Choroid plexus epithelial cell (primary cell): ENCODE data around the gene UNC5A.
A peak's percentile ranks its signal among the peaks of the same experiment; 100 is the strongest.

Experiments
- DNase-seq: peaks from one replicate; pipeline ENCODE4 v3.0.0-alpha.2; 2010; ENCODE audit warnings: low read depth
- H3K4me3 ChIP-seq: 2 replicates; pipeline ENCODE4 v1.5.1; 2011; ENCODE audit warnings: low read depth, mild to moderate bottlenecking, control low read depth, low read length, moderate library complexity
- CTCF ChIP-seq: conservative IDR thresholded peaks from 2 replicates; pipeline ENCODE4 v1.5.1; 2011; ENCODE audit warnings: low read depth, mild to moderate bottlenecking, control low read depth, inconsistent platforms, low read length, moderate library complexity

UNC5A gene

GRCh38 chr5:176835918-176836317 lies 25.6 kb downstream of the UNC5A start:
- no peak for DNase-seq
- no peak for TF ChIP-seq CTCF
- H3K4me3 ChIP-seq: no peak overlapping the region

GRCh38 chr5:176836811-176837706 lies 26.7 kb downstream of the UNC5A start:
- DNase-seq: no peak
- H3K4me3 ChIP-seq: no peak overlapping the region
- no peak for TF ChIP-seq CTCF

GRCh38 chr5:176837707-176838115 lies 27.4 kb downstream of the UNC5A start:
- H3K4me3 ChIP-seq: no peak overlapping the region
- DNase-seq: peak; percentile 92
- no peak for TF ChIP-seq CTCF

GRCh38 chr5:176843673-176844072 lies 33.3 kb downstream of the UNC5A start:
- no peak for DNase-seq
- no peak overlapping the region for H3K4me3 ChIP-seq
- TF ChIP-seq CTCF: no peak

DNA sequence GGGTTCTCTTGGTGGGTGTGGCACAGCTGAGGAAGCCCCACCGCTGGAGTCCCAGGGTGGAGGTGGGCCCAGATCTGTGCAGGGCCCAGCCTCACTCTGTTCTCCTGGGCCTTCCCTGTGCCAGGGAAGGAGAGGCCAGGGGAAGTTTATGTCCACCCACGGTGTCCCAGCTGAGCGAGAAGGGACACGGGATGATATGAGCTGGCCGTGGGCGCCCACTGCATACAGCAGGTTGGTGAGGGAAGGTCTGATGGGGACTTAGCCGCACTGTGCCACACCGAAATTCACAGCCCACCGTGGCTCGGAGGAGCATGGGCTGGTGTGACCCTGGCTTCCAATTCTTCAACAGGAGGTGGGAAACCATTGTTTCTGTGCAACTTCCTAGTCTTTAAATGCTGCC lies 33.9 kb downstream of the UNC5A start:
- H3K4me3 ChIP-seq: no peak overlapping the region
- no peak for DNase-seq
- TF ChIP-seq CTCF: no peak

DNA sequence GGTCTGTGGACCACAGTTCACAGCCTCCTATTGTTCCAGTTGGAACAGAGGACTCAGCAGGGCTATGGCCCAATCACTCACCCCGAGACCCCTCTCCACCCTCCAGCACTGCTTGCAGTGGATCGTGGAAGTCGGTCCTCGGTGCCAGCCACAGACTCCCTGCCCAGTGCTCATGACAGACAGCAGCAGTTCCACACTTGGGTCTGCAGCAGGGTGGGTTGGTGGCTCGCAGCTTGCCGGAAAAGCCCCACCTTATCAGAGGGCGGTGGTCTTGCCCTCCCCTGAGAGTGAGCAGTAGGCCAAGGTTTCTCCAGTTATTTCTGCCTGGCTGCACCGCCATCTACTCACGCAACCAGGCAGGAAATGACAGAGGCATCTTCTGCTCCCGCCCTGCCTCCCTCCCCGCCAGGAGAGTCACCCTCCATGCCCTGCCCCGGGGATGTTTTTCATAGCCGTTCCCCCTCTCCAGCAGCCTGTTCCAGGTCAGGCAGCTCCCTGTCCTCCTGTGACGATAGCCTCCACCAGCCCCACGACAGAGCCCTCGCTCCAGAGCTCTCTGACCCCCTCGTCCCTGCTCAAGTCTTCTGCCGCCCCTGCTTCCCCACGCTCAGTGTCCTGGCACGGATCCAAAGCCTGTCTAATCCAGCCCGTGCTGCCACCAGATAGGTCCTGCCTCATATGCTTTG lies 34.5 kb downstream of the UNC5A start:
- no peak for TF ChIP-seq CTCF
- DNase-seq: peak; percentile 6
- H3K4me3 ChIP-seq: no peak overlapping the region
